Neuronal stem cell (in vitro differentiated cells): ENCODE data around the gene KRTAP12-4.
"Not testable (repeated sequence)": the region's sequence is repeated elsewhere in the genome, so short reads cannot be mapped to it uniquely, and the experiment has no call there.

Experiments used
- DNase-seq: peaks from one replicate; pipeline ENCODE4 v3.0.0-alpha.2; 2013; ENCODE audit warnings: low spot score
- H2AFZ ChIP-seq: one replicate; pipeline ENCODE4 v1.6.1; 2013; ENCODE audit warnings: mild to moderate bottlenecking, low read length, inconsistent platforms
- H2AK5ac ChIP-seq: 2 replicates; pipeline ENCODE4 v1.6.1; 2013; ENCODE audit warnings: low read depth, mild to moderate bottlenecking, inconsistent platforms, low read length, moderate library complexity, mixed read lengths
- H2BK120ac ChIP-seq: 2 replicates; pipeline ENCODE4 v1.6.1; 2013; ENCODE audit warnings: low read depth, mild to moderate bottlenecking, inconsistent platforms, low read length, moderate library complexity, mixed read lengths
- H2BK12ac ChIP-seq: one replicate; pipeline ENCODE4 v1.6.1; 2013; ENCODE audit warnings: low read length, inconsistent platforms
- H2BK15ac ChIP-seq: 2 replicates; pipeline ENCODE4 v1.6.1; 2013; ENCODE audit warnings: mild to moderate bottlenecking, low read length, inconsistent platforms, mixed read lengths
- H2BK5ac ChIP-seq: one replicate; pipeline ENCODE4 v1.6.1; 2013; ENCODE audit warnings: inconsistent platforms, mild to moderate bottlenecking, low read length, moderate library complexity
- H3K14ac ChIP-seq: one replicate; pipeline ENCODE4 v1.6.1; 2013; ENCODE audit warnings: low read length, inconsistent platforms
- H3K18ac ChIP-seq: 2 replicates; pipeline ENCODE4 v1.6.1; 2013; ENCODE audit warnings: low read length, inconsistent platforms
- H3K23ac ChIP-seq: 2 replicates; pipeline ENCODE4 v1.6.1; 2013; ENCODE audit warnings: low read depth, mild to moderate bottlenecking, mixed read lengths, low read length, inconsistent platforms; ENCODE audit not compliant: poor library complexity
- H3K27ac ChIP-seq: replicated peaks from 3 replicates; pipeline ENCODE4 v1.5.1; 2013; ENCODE audit warnings: low read length, inconsistent platforms
- H3K27me3 ChIP-seq, 3 experiments: 2 replicates each; pipeline ENCODE4 v1.6.1; 2013; ENCODE audit warnings: low read length in 3 of 3, mild to moderate bottlenecking in 2 of 3, inconsistent platforms in 1 of 3, low read depth in 1 of 3, mixed read lengths in 1 of 3, moderate library complexity in 1 of 3; ENCODE audit not compliant: control insufficient read depth in 3 of 3, insufficient read depth in 3 of 3
- H3K36me3 ChIP-seq, 2 donors: replicated peaks in 1 of 2; 2 replicates each; pipeline ENCODE4 v1.6.1; 2013; ENCODE audit warnings: low read length in 2 of 2; ENCODE audit not compliant: control insufficient read depth in 2 of 2, insufficient read depth in 2 of 2
- H3K4ac ChIP-seq: 2 replicates; pipeline ENCODE4 v1.6.1; 2013; ENCODE audit warnings: inconsistent platforms, mild to moderate bottlenecking, low read length, moderate library complexity
- H3K4me1 ChIP-seq, 2 donors: 1 replicate in 1 of 2; 2 replicates in 1 of 2; pipeline ENCODE4 v1.6.1; 2013; ENCODE audit warnings: low read length in 2 of 2, low read depth in 1 of 2; ENCODE audit not compliant: control insufficient read depth in 2 of 2, insufficient read depth in 1 of 2
- H3K4me2 ChIP-seq: one replicate; pipeline ENCODE4 v1.6.1; 2013; ENCODE audit warnings: mild to moderate bottlenecking, low read length, inconsistent platforms; ENCODE audit not compliant: insufficient read depth, poor library complexity, severe bottlenecking
- H3K4me3 ChIP-seq, 2 donors: 2 replicates each; pipeline ENCODE4 v1.5.1; 2013; ENCODE audit warnings: low read length in 2 of 2, mild to moderate bottlenecking in 2 of 2, inconsistent platforms in 1 of 2, moderate library complexity in 1 of 2
- H3K79me1 ChIP-seq: one replicate; pipeline ENCODE4 v1.6.1; 2013; ENCODE audit warnings: low read depth, mild to moderate bottlenecking, inconsistent platforms, low read length, moderate library complexity
- H3K9ac ChIP-seq: one replicate; pipeline ENCODE4 v1.6.1; 2013; ENCODE audit warnings: mild to moderate bottlenecking, low read depth, low read length, inconsistent platforms; ENCODE audit not compliant: poor library complexity
- H3K9me3 ChIP-seq, 2 donors: replicated peaks in 1 of 2; 2 replicates each; pipeline versions ENCODE3 to v1.6.1; 2013; ENCODE audit warnings: low read length in 2 of 2, mild to moderate bottlenecking in 2 of 2, inconsistent platforms in 1 of 2, low read depth in 1 of 2, mixed read lengths in 1 of 2, moderate library complexity in 1 of 2; ENCODE audit not compliant: control insufficient read depth in 2 of 2, insufficient read depth in 1 of 2
- H4K8ac ChIP-seq: one replicate; pipeline ENCODE4 v1.6.1; 2013; ENCODE audit warnings: low read depth, mild to moderate bottlenecking, inconsistent platforms, low read length, moderate library complexity
- H4K91ac ChIP-seq: one replicate; pipeline ENCODE4 v1.6.1; 2013; ENCODE audit warnings: low read length, low read depth, mild to moderate bottlenecking, inconsistent platforms; ENCODE audit not compliant: poor library complexity
- WGBS, 2 donors: extraction: QIAGEN DNeasy Blood & Tissue Kit; methylation state at CpG; one replicate each; pipeline ENCODE4 v1.1.7; 2013; ENCODE audit warnings: missing lambda C conversion rate in 2 of 2, mixed read lengths in 1 of 2; ENCODE audit not compliant: insufficient read length in 2 of 2, insufficient replicate concordance in 1 of 2; ENCODE audit errors: extremely low coverage in 2 of 2; 5-methylcytosine and 5-hydroxymethylcytosine counted together

Gene KRTAP12-4

DNA sequence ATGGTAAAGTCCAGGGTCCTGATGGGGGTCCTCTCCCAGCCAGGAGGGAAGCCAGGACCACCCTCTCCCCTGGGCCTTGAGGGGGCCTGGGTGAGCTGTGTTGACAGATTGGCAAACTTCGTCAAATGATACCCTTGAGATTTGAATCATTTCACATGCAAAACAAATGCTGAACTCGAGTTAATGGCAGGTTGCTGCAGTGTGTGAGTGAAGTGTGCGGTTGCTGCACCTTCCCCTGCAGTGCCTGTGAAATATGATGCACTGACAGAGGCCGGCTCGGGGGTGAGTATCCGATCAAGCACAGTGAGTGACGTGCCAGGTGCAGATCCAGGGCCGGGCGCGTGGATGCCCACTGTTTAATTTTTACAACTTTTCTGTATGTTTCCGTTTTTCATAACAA lies 33.2 kb upstream of the KRTAP12-4 start:
- no peak overlapping the region for H3K4ac ChIP-seq
- H2BK120ac ChIP-seq: no peak overlapping the region
- H4K8ac ChIP-seq: no peak overlapping the region
- peaks cover 0 to 9% (median 0%) of the 10 kb centered on the region in 3 experiments for H3K27me3 ChIP-seq
- H3K9me3 ChIP-seq: peaks cover 0 to 1% of the 10 kb centered on the region in 2 donors
- DNase-seq: no peak
- WGBS, 2 donors: no CpG with 5 or more reads among the region's 11 CpGs
- no peak overlapping the region for H2BK5ac ChIP-seq
- no peak overlapping the region for H2AK5ac ChIP-seq
- H3K4me2 ChIP-seq: no peak overlapping the region
- H3K4me3 ChIP-seq: no peak overlapping the region
- H3K4me1 ChIP-seq: peaks cover 5 to 13% of the 10 kb centered on the region in 2 donors
- H3K79me1 ChIP-seq: no peaks in the 10 kb centered on the region
- H3K9ac ChIP-seq: peak overlapping the region; percentile 76
- H2BK12ac ChIP-seq: no peak overlapping the region
- H3K23ac ChIP-seq: no peak overlapping the region
- H3K36me3 ChIP-seq: no peaks in the 10 kb centered on the region
- H4K91ac ChIP-seq: no peak overlapping the region
- no peak overlapping the region for H3K18ac ChIP-seq
- H2AFZ ChIP-seq: no peak overlapping the region
- H2BK15ac ChIP-seq: no peak overlapping the region
- H3K27ac ChIP-seq: no peak overlapping the region
- H3K14ac ChIP-seq: peak overlapping the region; percentile 32

DNA sequence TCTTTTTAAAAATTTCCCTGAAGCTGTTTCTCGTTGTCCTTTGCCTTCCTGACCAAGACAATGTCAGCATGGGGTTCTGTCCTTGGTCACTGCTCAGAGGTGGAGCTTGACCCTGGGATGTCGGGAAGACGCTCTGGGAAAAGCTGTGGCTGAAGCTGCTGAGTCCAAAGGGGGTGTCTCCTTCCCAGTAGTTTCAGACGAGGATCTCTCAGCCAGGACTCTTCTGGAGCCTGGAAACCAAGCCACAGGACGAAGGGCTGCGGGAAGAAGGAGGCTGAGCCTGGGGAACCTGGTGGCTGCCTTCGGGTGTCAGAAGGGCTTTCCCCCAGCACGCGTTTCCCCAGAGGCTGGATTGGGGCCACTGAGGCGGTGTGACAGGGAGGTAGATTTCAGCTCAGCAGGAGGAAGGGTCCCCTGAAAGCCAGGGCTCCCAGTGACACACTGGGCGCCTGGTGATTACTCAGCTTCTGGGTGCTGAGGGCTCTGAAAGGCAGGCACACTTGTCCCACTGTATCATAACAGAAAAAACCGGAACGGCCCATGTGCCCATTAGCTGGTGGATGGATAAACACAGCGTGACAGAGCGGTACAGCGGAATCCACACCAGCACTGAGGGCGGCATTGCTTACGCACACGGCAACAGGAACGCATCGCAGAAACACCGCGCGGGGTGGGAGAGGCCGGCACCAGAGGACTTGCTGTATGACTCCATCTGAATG lies 32.5 kb upstream of the KRTAP12-4 start:
- Histone ChIP-seq H3K14ac (no peak overlapping the region), H4K91ac (no peak overlapping the region), H2BK12ac (no peak overlapping the region), H3K23ac (no peak overlapping the region), H3K4ac (no peak overlapping the region), H2AFZ (peak overlapping the region; percentile 12), H3K9ac (no peak overlapping the region), H3K4me3 (no peak overlapping the region), H3K4me1 (peaks cover 5 to 13% of the 10 kb centered on the region in 2 donors), H3K27ac (no peak overlapping the region), H4K8ac (no peak overlapping the region), H3K18ac (peak overlapping the region; percentile 20), H3K9me3 (no peaks in the 10 kb centered on the region), H3K79me1 (no peaks in the 10 kb centered on the region), H3K4me2 (no peak overlapping the region), H2BK15ac (no peak overlapping the region), H2AK5ac (no peak overlapping the region), H2BK5ac (no peak overlapping the region), H3K36me3 (no peaks in the 10 kb centered on the region), H3K27me3 (peaks cover 0 to 9% (median 0%) of the 10 kb centered on the region in 3 experiments), H2BK120ac (no peak overlapping the region)
- DNase-seq: no peak
- no CpG with 5 or more reads among the region's 25 CpGs for WGBS, 2 donors

- H3K9ac ChIP-seq: no peak overlapping the region
- peaks cover 0 to 10% (median 0%) of the 10 kb centered on the region in 3 experiments for H3K27me3 ChIP-seq
- H3K4me3 ChIP-seq: no peak overlapping the region
- no peak overlapping the region for H2BK120ac ChIP-seq
- no peaks in the 10 kb centered on the region for H3K79me1 ChIP-seq
- no peak overlapping the region for H4K8ac ChIP-seq
- peak overlapping the region; percentile 57 for H3K18ac ChIP-seq
- H3K36me3 ChIP-seq: no peaks in the 10 kb centered on the region
- no peaks in the 10 kb centered on the region for H3K9me3 ChIP-seq
- H2BK15ac ChIP-seq: no peak overlapping the region
- peak overlapping the region; percentile 12 for H2AFZ ChIP-seq
- no peak overlapping the region for H2BK5ac ChIP-seq
- H3K27ac ChIP-seq: no peak overlapping the region
- H3K4ac ChIP-seq: no peak overlapping the region
- no peak overlapping the region for H3K23ac ChIP-seq
- H2BK12ac ChIP-seq: no peak overlapping the region
- H3K14ac ChIP-seq: no peak overlapping the region
- H2AK5ac ChIP-seq: no peak overlapping the region
- no peak overlapping the region for H3K4me2 ChIP-seq
- peaks cover 5 to 13% of the 10 kb centered on the region in 2 donors for H3K4me1 ChIP-seq
- no peak for DNase-seq
- WGBS, 2 donors: no CpG with 5 or more reads among the region's 14 CpGs
- no peak overlapping the region for H4K91ac ChIP-seq
Observed at GRCh38 chr21:44686000-44686781, 31.7 kb upstream of the KRTAP12-4 start.

DNA sequence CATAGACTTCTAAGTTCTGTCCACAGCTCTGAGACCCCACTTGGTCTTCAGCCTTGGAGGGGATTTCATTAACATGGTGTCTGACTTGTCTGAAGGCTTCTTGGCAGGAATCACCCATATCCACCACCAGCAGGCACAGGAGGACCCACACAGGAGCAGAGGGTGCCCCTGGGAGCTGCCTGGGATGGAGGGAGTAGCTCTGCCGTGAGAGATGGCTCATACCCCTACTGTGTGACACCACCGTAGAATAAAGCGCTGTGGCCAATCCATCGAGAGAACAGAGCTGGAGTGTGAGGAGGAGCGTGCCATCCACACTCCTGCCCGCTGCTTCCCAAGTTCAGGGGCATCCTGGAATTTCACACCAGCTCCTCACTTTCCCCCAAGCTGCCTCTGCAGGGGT lies 30.6 kb upstream of the KRTAP12-4 start:
- not testable (repeated sequence) for DNase-seq, H3K9ac ChIP-seq, H3K4ac ChIP-seq

More for the DNA sequence above, 30.6 kb upstream of the KRTAP12-4 start:
- H3K23ac ChIP-seq, H4K8ac ChIP-seq, H2BK15ac ChIP-seq, H3K36me3 ChIP-seq, H3K4me3 ChIP-seq, H3K79me1 ChIP-seq, H3K14ac ChIP-seq, H3K18ac ChIP-seq, H4K91ac ChIP-seq, H3K27ac ChIP-seq, H2BK12ac ChIP-seq, H3K9me3 ChIP-seq, H2BK5ac ChIP-seq, H2AK5ac ChIP-seq, H3K4me2 ChIP-seq, H2BK120ac ChIP-seq, H2AFZ ChIP-seq: not testable (repeated sequence)
- peaks cover 0 to 14% (median 0%) of the 10 kb centered on the region in 3 experiments for H3K27me3 ChIP-seq
- no CpG with 5 or more reads among the region's 6 CpGs for WGBS, 2 donors
- peaks cover 5 to 13% of the 10 kb centered on the region in 2 donors for H3K4me1 ChIP-seq
